ENCODE measurements around the gene CYP2A6. TPM values are rescaled to one million over a fixed set of nuclear protein-coding genes. Genes with fewer than 3 reads are reported as not detected.
"Not testable (repeated sequence)": the region's sequence is repeated elsewhere in the genome, so short reads cannot be mapped to it uniquely, and the experiment has no call there.

The CYP2A6 gene
- polyA plus RNA-seq, 1 of the 3 experiments (the other 2 are of a cell fraction), result not detected

DNA sequence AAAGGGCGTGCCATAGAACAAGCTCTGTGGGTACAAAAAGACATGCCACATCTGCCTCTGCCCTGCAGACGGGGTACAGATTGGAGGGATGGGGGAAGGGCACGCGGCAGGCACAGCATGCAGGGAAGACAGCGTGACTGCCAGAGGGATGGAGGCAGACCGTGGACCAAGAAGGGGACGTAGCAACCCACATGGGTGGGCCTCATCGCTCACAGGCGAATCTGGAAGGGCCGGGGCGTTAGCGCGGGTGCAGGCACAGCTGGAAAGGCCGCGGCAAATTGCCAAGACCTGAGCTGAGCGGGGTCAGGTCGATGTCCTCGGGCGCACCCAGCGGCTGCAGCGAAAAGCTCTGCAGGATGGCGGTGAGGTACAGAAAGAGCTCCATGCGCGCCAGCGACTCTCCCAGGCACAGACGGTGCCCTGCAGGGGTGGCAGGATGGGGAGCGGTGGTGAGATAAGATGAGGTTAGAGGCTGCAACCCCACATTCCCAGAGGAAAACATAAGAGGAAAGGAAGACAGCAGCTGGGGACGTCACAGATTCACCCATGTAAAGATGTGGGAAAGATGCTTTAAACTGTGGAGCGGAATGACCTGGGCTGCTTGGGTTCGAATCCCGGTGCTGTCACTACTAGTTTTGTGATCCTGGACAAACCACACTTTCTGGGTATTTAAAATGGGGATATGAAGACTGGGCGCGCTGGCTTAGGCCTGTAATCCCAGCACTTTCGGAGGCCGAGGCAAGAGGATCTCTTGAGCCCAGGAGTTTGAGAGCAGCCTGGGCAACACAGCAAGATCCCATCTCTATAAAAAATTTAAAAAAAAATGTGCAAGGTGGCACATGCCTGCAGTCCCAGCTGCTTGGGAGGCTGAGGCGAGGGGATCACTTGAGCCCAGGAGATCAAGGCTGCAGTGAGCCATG lies 31.5 kb downstream of the CYP2A6 start:
- H2AFZ ChIP-seq (ENCODE audit: low read depth); H3K9me2 ChIP-seq; H3F3A ChIP-seq (replicated peaks; ENCODE audit: insufficient read depth); H3K27me3 ChIP-seq (ENCODE audit: insufficient read depth); H3K36me3 ChIP-seq (replicated peaks in 1 of 2; ENCODE audit: control insufficient read depth in 1 of 2, insufficient read depth in 2 of 2, low read length in 1 of 2); H3K9ac ChIP-seq; H4K20me1 ChIP-seq (ENCODE audit: insufficient read depth); H3K27ac ChIP-seq (ENCODE audit: low read depth in 2 of 2, low read length in 1 of 2); POLR2A ChIA-PET; H3K4me3 ChIP-seq (ENCODE audit: low read depth in 2 of 2, low read length in 1 of 2); H3K9me3 ChIP-seq; H3K4me1 ChIP-seq (ENCODE audit: control insufficient read depth in 1 of 2, insufficient read depth in 2 of 2, low read depth in 1 of 2, low read length in 1 of 2); H3K79me2 ChIP-seq (ENCODE audit: insufficient read depth): not testable (repeated sequence)
- TF ChIP-seq NFIC (IDR thresholded peaks at IDR 0.05; ENCODE audit: borderline replicate concordance) (peak; percentile 42; the same call in 1 of the 2 replicates), RAD21 (IDR thresholded peaks at IDR 0.05; ENCODE audit: low read length) (peak; percentile 15; the same call in 1 of the 2 replicates)
- TF ChIP-seq, protein P1, sequence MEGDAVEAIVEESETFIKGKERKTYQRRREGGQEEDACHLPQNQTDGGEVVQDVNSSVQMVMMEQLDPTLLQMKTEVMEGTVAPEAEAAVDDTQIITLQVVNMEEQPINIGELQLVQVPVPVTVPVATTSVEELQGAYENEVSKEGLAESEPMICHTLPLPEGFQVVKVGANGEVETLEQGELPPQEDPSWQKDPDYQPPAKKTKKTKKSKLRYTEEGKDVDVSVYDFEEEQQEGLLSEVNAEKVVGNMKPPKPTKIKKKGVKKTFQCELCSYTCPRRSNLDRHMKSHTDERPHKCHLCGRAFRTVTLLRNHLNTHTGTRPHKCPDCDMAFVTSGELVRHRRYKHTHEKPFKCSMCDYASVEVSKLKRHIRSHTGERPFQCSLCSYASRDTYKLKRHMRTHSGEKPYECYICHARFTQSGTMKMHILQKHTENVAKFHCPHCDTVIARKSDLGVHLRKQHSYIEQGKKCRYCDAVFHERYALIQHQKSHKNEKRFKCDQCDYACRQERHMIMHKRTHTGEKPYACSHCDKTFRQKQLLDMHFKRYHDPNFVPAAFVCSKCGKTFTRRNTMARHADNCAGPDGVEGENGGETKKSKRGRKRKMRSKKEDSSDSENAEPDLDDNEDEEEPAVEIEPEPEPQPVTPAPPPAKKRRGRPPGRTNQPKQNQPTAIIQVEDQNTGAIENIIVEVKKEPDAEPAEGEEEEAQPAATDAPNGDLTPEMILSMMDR (IDR thresholded peaks at IDR 0.05), result peak; percentile 46; the same call in 1 of the 2 replicates
- DNase-seq, result peak; percentile 57
- CTCF ChIA-PET, result interaction anchor here (1.3 to 5.4 kb wide), 8 partner anchors 9 to 156 kb away, joined by 3 to 44 read pairs (median 4); partner anchors contain the start of gene MIA
- WGBS (ENCODE audit: low lambda C conversion rate), result 35% methylated on average over 24 of the region's 36 CpGs
- peak overlapping the region; percentile 68; the same call in 1 of the 2 replicates for H3K4me2 ChIP-seq

DNA sequence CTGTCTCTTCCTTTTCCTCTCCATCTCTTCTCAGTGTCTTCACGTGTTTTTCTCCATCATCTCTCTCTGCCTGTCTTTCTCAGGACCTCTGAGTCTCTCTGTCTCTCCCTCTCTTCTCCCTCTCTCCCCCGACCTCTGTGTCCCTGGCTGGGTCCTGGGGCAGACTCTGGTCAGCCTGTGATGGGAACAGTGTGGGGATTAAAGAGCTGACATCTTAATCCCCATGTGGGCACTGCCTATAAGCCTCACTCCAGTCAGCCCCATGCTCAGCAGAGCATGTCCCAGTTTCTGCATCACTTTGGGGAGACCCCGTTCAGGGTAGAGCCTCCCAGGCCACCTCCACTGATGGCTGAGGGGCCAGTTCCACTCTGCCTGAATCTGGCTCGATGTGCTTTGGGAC lies 35.0 kb downstream of the CYP2A6 start:
- ChIA-PET POLR2A (no interaction called here), CTCF (no interaction called here)
- Histone ChIP-seq H3F3A (replicated peaks; ENCODE audit: insufficient read depth) (peaks cover 9% of the 10 kb centered on the region), H3K9ac (no peak overlapping the region), H3K79me2 (ENCODE audit: insufficient read depth) (no peaks in the 10 kb centered on the region), H3K4me1 (ENCODE audit: control insufficient read depth in 1 of 2, insufficient read depth in 2 of 2, low read depth in 1 of 2, low read length in 1 of 2) (peaks cover 8 to 11% of the 10 kb centered on the region in 2 experiments; a peak in 3 of 4 replicates), H3K9me3 (no peaks in the 10 kb centered on the region), H3K27me3 (ENCODE audit: insufficient read depth) (no peaks in the 10 kb centered on the region), H3K36me3 (replicated peaks in 1 of 2; ENCODE audit: control insufficient read depth in 1 of 2, insufficient read depth in 2 of 2, low read length in 1 of 2) (peaks cover 0 to under 1% of the 10 kb centered on the region in 2 experiments), H4K20me1 (ENCODE audit: insufficient read depth) (peaks cover 3% of the 10 kb centered on the region; the same call in 1 of the 2 replicates), H3K9me2 (no peaks in the 10 kb centered on the region), H3K4me2 (no peak overlapping the region), H3K27ac (ENCODE audit: low read depth in 2 of 2, low read length in 1 of 2) (no peak overlapping the region), H2AFZ (ENCODE audit: low read depth) (no peak overlapping the region), H3K4me3 (ENCODE audit: low read depth in 2 of 2, low read length in 1 of 2) (no peak overlapping the region)
- no peak for DNase-seq
- 73% methylated on average over 4 of the region's 4 CpGs for WGBS (ENCODE audit: low lambda C conversion rate)
- TF ChIP-seq YY1 (IDR thresholded peaks at IDR 0.05; ENCODE audit: low read depth) (no peak), SIN3A (IDR thresholded peaks at IDR 0.05; ENCODE audit: borderline replicate concordance, low read depth, low read length) (no peak), GATA2 (CRISPR knock-in tag; IDR thresholded peaks at IDR 0.05) (no peak), NRF1 (IDR thresholded peaks at IDR 0.05; ENCODE audit: low read depth, low read length) (no peak), EP300 (IDR thresholded peaks at IDR 0.05; ENCODE audit: borderline replicate concordance in 1 of 2, low read depth in 1 of 2, low read length in 1 of 2) (no peak), CHD2 (IDR thresholded peaks at IDR 0.05; ENCODE audit: low read length, partially characterized antibody) (no peak), JUND (IDR thresholded peaks at IDR 0.05) (no peak), MEF2A (IDR thresholded peaks at IDR 0.05; ENCODE audit: borderline replicate concordance, low read depth) (no peak)
- TF ChIP-seq, protein P2, sequence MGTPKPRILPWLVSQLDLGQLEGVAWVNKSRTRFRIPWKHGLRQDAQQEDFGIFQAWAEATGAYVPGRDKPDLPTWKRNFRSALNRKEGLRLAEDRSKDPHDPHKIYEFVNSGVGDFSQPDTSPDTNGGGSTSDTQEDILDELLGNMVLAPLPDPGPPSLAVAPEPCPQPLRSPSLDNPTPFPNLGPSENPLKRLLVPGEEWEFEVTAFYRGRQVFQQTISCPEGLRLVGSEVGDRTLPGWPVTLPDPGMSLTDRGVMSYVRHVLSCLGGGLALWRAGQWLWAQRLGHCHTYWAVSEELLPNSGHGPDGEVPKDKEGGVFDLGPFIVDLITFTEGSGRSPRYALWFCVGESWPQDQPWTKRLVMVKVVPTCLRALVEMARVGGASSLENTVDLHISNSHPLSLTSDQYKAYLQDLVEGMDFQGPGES (IDR thresholded peaks at IDR 0.05; ENCODE audit: low read depth, low read length), result no peak
- TF ChIP-seq, protein P3, sequence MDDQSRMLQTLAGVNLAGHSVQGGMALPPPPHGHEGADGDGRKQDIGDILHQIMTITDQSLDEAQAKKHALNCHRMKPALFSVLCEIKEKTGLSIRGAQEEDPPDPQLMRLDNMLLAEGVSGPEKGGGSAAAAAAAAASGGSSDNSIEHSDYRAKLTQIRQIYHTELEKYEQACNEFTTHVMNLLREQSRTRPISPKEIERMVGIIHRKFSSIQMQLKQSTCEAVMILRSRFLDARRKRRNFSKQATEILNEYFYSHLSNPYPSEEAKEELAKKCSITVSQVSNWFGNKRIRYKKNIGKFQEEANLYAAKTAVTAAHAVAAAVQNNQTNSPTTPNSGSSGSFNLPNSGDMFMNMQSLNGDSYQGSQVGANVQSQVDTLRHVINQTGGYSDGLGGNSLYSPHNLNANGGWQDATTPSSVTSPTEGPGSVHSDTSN (IDR thresholded peaks at IDR 0.05), result no peak
- TF ChIP-seq, protein P4, sequence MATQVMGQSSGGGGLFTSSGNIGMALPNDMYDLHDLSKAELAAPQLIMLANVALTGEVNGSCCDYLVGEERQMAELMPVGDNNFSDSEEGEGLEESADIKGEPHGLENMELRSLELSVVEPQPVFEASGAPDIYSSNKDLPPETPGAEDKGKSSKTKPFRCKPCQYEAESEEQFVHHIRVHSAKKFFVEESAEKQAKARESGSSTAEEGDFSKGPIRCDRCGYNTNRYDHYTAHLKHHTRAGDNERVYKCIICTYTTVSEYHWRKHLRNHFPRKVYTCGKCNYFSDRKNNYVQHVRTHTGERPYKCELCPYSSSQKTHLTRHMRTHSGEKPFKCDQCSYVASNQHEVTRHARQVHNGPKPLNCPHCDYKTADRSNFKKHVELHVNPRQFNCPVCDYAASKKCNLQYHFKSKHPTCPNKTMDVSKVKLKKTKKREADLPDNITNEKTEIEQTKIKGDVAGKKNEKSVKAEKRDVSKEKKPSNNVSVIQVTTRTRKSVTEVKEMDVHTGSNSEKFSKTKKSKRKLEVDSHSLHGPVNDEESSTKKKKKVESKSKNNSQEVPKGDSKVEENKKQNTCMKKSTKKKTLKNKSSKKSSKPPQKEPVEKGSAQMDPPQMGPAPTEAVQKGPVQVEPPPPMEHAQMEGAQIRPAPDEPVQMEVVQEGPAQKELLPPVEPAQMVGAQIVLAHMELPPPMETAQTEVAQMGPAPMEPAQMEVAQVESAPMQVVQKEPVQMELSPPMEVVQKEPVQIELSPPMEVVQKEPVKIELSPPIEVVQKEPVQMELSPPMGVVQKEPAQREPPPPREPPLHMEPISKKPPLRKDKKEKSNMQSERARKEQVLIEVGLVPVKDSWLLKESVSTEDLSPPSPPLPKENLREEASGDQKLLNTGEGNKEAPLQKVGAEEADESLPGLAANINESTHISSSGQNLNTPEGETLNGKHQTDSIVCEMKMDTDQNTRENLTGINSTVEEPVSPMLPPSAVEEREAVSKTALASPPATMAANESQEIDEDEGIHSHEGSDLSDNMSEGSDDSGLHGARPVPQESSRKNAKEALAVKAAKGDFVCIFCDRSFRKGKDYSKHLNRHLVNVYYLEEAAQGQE (IDR thresholded peaks at IDR 0.05; ENCODE audit: low read depth, low read length), result no peak
- TF ChIP-seq, protein P5, sequence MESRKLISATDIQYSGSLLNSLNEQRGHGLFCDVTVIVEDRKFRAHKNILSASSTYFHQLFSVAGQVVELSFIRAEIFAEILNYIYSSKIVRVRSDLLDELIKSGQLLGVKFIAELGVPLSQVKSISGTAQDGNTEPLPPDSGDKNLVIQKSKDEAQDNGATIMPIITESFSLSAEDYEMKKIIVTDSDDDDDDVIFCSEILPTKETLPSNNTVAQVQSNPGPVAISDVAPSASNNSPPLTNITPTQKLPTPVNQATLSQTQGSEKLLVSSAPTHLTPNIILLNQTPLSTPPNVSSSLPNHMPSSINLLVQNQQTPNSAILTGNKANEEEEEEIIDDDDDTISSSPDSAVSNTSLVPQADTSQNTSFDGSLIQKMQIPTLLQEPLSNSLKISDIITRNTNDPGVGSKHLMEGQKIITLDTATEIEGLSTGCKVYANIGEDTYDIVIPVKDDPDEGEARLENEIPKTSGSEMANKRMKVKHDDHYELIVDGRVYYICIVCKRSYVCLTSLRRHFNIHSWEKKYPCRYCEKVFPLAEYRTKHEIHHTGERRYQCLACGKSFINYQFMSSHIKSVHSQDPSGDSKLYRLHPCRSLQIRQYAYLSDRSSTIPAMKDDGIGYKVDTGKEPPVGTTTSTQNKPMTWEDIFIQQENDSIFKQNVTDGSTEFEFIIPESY (IDR thresholded peaks at IDR 0.05; ENCODE audit: borderline replicate concordance, low read depth), result no peak

Data from SK-N-SH (cell line).